BLaER1 (cell line): ENCODE results near the gene AQP6.

ENCODE experiments used
- H3K27ac ChIP-seq: shearing (Covaris generic); formaldehyde crosslinking; 2 replicates; pipeline ENCODE4 v1.8.1; 2022
- H3K27me3 ChIP-seq: shearing (Covaris generic); formaldehyde crosslinking; 2 replicates; pipeline ENCODE4 v1.8.1; 2022
- H3K36me3 ChIP-seq: shearing (Covaris generic); formaldehyde crosslinking; 2 replicates; pipeline ENCODE4 v1.8.1; 2022
- H3K4me1 ChIP-seq: shearing (Covaris generic); formaldehyde crosslinking; 2 replicates; pipeline ENCODE4 v1.8.1; 2022
- H3K4me2 ChIP-seq: shearing (Covaris generic); formaldehyde crosslinking; 2 replicates; pipeline ENCODE4 v1.8.1; 2022
- H3K4me3 ChIP-seq: shearing (Covaris generic); formaldehyde crosslinking; 2 replicates; pipeline ENCODE4 v1.8.1; 2022
- H3K9ac ChIP-seq: shearing (Covaris generic); formaldehyde crosslinking; 2 replicates; pipeline ENCODE4 v1.8.1; 2022
- H3K9me3 ChIP-seq: shearing (Covaris generic); formaldehyde crosslinking; 2 replicates; pipeline ENCODE4 v1.8.1; 2022
- H4K20me1 ChIP-seq: shearing (Covaris generic); formaldehyde crosslinking; 2 replicates; pipeline ENCODE4 v1.8.1; 2022
- Cebpa-rat ChIP-seq: shearing (Covaris generic); IDR thresholded peaks from 2 replicates; pipeline ENCODE4 v1.8.1; 2022

Gene AQP6

DNA sequence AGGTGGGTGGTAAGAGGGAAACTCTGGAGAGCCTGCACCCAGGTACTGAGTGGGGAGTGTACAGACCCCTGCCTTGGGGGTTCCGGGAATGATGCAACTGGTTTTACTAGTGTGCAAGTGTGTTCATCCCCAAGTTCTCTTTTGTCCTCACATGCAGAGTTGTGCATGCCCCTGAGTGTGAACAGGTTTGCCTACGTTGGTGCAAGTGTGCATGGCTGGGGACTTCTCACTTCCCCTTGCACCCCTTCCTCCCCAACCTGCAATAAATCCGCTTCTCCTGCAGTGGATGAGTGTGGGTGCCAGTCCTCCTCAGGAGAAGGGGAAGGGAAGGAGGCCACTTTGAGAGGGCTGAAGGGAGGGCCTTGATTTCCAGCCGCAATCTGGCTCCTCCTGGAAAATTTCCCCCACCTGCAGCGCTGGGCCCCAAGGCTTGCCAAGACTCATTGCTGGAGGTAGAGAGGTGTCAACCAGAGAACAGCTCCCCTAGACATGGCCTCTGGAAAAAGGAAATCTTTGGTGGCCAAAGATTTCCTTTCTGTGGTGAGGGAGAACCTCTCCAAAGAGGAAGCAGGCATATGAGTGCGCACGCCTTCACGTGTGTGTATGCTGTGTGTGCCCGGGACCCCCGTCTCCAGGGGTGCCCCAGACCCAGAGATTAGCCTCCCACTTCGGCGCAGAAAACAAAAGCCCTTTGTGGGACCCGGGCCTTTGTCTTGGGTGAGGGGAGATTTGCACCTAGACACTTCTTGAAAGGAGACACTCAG lies 16.7 kb upstream of the AQP6 start:
- TF ChIP-seq Cebpa-rat: no peak
- Histone ChIP-seq H3K27ac (no peak overlapping the region), H3K36me3 (no peaks in the 10 kb centered on the region), H3K27me3 (peaks cover 80% of the 10 kb centered on the region), H3K4me1 (peaks cover 83% of the 10 kb centered on the region), H3K4me3 (no peak overlapping the region; the same call in 1 of the 2 replicates), H4K20me1 (no peaks in the 10 kb centered on the region), H3K9ac (no peak overlapping the region), H3K4me2 (peak overlapping the region; percentile 73), H3K9me3 (no peaks in the 10 kb centered on the region)

DNA sequence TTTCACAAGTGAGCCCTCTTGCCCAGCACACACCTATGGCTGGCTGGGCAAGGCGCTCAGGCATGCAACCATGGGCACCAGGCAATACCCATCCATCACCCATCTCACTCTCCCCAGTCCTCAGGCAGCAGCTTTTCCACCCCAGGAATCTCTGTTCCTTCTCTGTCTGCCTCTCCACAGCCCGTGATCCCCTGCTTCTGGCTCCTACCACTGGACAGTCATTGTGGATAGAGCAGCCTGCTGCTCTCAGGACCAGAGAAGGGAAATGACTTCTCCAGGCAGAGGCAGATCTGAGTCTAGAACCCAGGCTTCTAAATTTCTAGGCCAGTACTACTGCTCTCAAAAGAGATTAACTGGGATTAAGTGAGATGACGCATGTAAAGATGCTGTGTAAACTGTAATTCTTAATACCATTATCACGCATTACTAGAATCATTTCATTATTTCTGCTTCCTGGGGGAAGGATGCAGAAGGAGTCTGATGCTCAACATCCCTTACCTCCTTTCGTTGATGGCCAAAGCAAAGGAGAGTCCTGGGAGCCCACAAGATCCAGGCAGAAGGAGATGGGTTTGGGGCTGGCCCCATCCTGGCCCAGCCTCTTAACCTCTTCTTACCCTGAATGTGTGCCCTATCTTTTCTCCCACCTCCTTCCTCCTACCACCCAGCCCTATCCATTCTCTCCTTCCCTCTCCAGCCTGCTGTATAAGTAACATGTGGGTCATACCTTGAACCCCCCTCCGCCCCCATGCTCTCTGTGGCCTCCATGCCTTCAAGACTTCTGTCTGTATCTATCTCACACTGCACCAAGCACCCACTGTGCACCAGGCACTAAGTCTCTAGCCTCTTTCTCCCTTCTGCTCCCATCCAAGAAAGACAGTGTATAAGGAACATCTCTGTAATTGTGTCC lies 15.8 kb upstream of the AQP6 start:
- H3K4me1 ChIP-seq: peaks cover 80% of the 10 kb centered on the region
- peaks cover 89% of the 10 kb centered on the region for H3K27me3 ChIP-seq
- H3K9me3 ChIP-seq: no peaks in the 10 kb centered on the region
- no peak overlapping the region for H3K27ac ChIP-seq
- no peaks in the 10 kb centered on the region for H4K20me1 ChIP-seq
- no peak overlapping the region for H3K9ac ChIP-seq
- TF ChIP-seq Cebpa-rat: no peak
- H3K4me2 ChIP-seq: peak overlapping the region; percentile 73
- H3K4me3 ChIP-seq: no peak overlapping the region
- H3K36me3 ChIP-seq: no peaks in the 10 kb centered on the region

DNA sequence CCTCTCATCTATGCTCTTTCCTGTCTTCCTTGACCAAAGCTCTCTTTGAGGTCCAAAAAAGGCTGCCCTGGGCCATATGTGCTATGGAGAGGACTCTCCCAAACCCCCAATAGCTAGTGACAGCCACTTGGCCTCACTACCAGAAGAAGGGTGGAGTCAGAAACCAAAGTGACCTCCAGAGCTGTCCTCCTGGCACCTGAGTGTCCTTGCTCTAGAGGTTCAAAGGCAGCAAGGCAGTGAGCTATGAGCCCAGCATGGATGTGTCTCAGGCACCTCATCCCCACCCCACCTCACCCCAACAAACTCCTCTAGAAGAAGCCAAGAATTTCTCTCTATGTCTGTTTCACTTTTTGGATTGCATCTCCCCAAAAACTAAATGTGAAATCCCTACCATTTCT lies 15.2 kb upstream of the AQP6 start:
- no peak for TF ChIP-seq Cebpa-rat
- Histone ChIP-seq H3K4me1 (peaks cover 73% of the 10 kb centered on the region), H3K27me3 (peaks cover 95% of the 10 kb centered on the region)

DNA sequence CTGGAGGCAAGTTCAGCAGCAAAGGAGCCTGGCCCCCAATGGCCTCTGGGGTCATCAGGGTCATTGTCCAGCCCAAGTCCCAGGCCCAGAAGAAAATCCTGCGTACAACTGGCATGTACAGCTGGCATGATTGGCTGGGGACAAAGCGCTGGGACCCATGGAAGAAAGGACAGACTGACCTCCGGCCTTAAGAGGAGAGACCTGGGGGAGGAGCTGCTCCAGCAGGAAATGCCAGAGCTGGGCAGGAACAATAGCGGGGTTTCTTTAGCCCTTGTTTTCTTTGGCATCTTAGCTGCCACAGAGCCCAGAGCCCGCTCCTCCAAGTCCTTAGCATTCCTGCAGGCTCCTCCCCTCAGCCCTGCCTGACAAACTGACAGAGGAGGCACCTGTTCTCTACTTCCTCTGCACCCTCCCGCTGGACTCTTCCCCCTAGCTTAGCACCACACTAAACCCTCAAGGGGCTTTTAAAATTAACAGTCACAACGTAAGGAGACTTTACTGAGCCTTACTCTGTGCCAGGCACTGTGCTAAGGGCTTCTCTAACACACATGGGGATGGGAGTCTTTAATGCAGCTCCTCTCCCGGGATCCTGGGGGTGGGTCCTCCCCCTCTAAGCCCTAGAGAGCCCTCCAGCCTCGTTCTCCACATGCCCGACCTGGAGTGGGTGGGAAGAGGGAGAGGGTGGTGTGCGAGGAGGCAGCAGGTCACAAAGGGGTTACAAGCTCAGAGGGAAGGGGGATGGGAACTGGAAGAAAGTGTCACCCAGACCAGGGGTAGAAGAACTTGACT lies 12.9 kb upstream of the AQP6 start:
- Histone ChIP-seq H3K9ac (peak overlapping the region; percentile 55; the same call in 1 of the 2 replicates), H4K20me1 (no peaks in the 10 kb centered on the region), H3K27ac (peak overlapping the region; percentile 76), H3K27me3 (peaks cover 100% of the 10 kb centered on the region), H3K4me1 (peaks cover 62% of the 10 kb centered on the region), H3K9me3 (no peaks in the 10 kb centered on the region), H3K36me3 (no peaks in the 10 kb centered on the region), H3K4me2 (peak overlapping the region; percentile 94), H3K4me3 (peak overlapping the region; percentile 66)
- no peak for TF ChIP-seq Cebpa-rat

More for the DNA sequence above, 15.2 kb upstream of the AQP6 start:
- no peak overlapping the region for H3K27ac ChIP-seq
- no peaks in the 10 kb centered on the region for H3K9me3 ChIP-seq
- no peak overlapping the region for H3K9ac ChIP-seq
- no peak overlapping the region for H3K4me3 ChIP-seq
- H3K36me3 ChIP-seq: no peaks in the 10 kb centered on the region
- no peaks in the 10 kb centered on the region for H4K20me1 ChIP-seq
- H3K4me2 ChIP-seq: 0 out of 2 replicates have a peak overlapping the region, but pooled peaks have one; percentile 73

DNA sequence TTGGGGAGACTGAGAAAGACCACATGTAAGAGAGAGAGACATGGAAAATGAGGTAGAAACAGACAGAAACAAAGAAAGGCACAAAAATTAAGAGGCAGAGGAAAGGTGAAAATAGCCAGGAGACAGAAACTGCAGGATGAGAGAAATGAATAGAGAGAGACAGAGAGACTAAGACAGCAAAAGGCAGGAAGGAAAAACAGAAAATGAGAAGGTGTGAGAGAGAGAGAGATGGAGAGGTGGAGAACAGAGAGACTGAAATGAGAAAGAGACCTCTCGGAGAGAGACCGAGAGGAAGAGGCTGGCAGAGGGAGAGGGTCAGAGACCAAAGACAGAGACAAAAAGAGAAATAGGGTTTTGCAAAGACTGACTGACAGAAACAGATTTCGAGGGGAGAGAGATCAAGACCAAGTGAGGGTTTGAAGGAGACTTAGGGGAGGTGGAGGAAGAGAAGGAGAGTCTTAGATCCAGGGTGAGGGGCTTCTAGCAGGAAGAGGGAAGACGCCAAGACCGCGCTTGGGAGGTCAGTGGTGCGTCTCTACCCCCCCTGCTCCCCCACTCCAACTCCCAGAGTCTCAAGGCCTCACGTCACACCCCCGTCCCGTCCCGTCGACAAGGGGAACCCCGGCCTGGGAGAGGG lies 12.2 kb upstream of the AQP6 start:
- Histone ChIP-seq H3K4me3 (peak overlapping the region; percentile 66), H3K9me3 (no peaks in the 10 kb centered on the region), H3K4me2 (peak overlapping the region; percentile 94), H3K36me3 (no peaks in the 10 kb centered on the region), H3K4me1 (peaks cover 57% of the 10 kb centered on the region), H3K27me3 (peaks cover 99% of the 10 kb centered on the region), H3K9ac (peak overlapping the region; percentile 55), H4K20me1 (no peaks in the 10 kb centered on the region), H3K27ac (peak overlapping the region; percentile 76)
- no peak for TF ChIP-seq Cebpa-rat

DNA sequence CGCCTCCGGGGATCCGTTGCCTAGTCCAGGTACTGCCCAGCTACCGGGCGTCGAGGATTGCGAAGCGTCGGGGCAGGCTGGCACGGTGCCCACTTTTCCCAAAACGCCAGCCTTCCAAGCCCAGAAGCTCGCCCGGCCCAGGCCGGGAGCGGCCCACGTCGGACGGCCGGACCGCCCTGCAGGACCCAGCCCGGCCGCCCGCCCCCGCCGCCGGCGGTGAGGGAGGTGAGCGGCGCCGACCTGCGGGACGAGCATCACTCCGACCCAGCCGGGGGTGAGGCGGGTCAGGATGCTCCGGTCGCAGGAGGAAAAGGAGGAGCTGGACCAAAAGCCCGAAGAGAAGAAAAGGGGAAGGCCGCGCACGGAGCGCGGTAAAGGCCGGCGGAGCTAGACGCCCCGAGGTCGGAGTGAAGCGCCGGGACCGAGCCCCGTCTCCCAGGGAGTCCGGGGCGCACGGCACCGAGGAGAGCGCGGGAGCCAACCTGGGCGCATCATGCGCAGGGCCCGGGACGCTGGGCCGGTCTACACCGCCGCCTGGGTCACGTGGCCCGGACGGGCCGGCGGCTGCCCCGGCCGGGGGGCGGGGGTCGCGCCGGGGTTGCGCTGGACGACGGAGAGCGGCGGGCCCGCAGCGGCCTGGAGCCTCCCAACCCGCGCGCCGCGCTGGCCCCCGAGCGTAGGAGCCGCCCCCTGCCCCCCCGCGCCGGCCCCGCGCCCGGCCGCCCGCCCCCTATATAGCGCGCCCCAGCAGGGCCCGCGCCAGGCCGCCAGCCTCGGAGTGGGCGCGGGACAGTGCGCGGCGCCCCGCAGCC lies 11.4 kb upstream of the AQP6 start, which contains the start of gene AQP5:
Gene AQP5 (plus strand): TSS at position 762 of the 812 bp plus-strand sequence. CDS start 146 bp downstream, outside the sequence.
- Histone ChIP-seq H3K4me3 (peak within 1 kb of the TSS; percentile 66), H3K36me3 (no peaks in the 10 kb centered on the region), H3K9me3 (no peaks in the 10 kb centered on the region), H3K4me2 (peak within 1 kb of the TSS; percentile 94), H3K27ac (peak within 1 kb of the TSS; percentile 76), H3K9ac (peak within 1 kb of the TSS; percentile 55), H3K4me1 (peaks cover 50% of the 10 kb centered on the region), H3K27me3 (peaks cover 99% of the 10 kb centered on the region), H4K20me1 (no peaks in the 10 kb centered on the region)
- TF ChIP-seq Cebpa-rat: no peak

DNA sequence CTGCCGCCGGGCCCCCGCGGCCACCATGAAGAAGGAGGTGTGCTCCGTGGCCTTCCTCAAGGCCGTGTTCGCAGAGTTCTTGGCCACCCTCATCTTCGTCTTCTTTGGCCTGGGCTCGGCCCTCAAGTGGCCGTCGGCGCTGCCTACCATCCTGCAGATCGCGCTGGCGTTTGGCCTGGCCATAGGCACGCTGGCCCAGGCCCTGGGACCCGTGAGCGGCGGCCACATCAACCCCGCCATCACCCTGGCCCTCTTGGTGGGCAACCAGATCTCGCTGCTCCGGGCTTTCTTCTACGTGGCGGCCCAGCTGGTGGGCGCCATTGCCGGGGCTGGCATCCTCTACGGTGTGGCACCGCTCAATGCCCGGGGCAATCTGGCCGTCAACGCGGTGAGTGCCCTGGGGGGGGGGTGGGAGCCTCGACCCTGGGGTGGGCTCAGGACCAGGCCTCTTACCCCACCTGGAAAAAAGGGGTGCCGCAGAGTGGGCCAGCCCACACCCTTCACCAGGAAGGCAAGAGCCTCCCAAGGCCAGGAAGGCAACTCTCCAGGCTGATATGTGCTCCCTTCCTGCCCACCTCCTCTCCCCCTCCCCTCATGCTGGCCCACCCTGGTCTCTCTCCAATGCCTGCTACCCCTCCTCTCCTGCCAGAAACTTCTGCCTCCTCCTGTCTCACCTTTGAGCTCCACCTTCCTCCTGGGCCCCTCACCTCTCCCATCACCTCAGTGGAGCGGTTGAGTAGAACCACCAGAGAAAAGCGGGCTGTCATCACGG lies 10.6 kb upstream of the AQP6 start:
- H3K4me1 ChIP-seq: peaks cover 43% of the 10 kb centered on the region
- no peak overlapping the region for H3K27ac ChIP-seq
- no peak overlapping the region for H3K9ac ChIP-seq
- H3K9me3 ChIP-seq: no peaks in the 10 kb centered on the region
- H3K27me3 ChIP-seq: peaks cover 95% of the 10 kb centered on the region
- no peaks in the 10 kb centered on the region for H3K36me3 ChIP-seq
- TF ChIP-seq Cebpa-rat: no peak
- H3K4me2 ChIP-seq: peak overlapping the region; percentile 34; the same call in 1 of the 2 replicates
- peak overlapping the region; percentile 66; the same call in 1 of the 2 replicates for H3K4me3 ChIP-seq
- H4K20me1 ChIP-seq: no peaks in the 10 kb centered on the region
